Measurements from ENCODE around the gene GTF3C5. TPM values are rescaled to one million over a fixed set of nuclear protein-coding genes. Genes with fewer than 3 reads are reported as not detected.

Gene GTF3C5
- total RNA-seq, 1 donor: 29.7 TPM

GRCh38 chr9:133004091-133004998, 26.5 kb upstream of the GTF3C5 start:
- H3K9me3 ChIP-seq (ENCODE audit: low read depth, low read length): no peaks in the 10 kb centered on the region
- H3K27me3 ChIP-seq (ENCODE audit: insufficient read depth, low read length): no peaks in the 10 kb centered on the region
- peaks cover 16% of the 10 kb centered on the region for H3K4me1 ChIP-seq (ENCODE audit: insufficient read depth, low read length)
- H3K4me3 ChIP-seq (ENCODE audit: low read length): no peak overlapping the region

- Histone ChIP-seq H3K27me3 (ENCODE audit: insufficient read depth, low read length) (no peaks in the 10 kb centered on the region), H3K9me3 (ENCODE audit: low read depth, low read length) (no peaks in the 10 kb centered on the region), H3K4me3 (ENCODE audit: low read length) (no peak overlapping the region), H3K4me1 (ENCODE audit: insufficient read depth, low read length) (peaks cover 16% of the 10 kb centered on the region)
Observed at GRCh38 chr9:133004999-133005760, 25.6 kb upstream of the GTF3C5 start.

GRCh38 chr9:133005957-133006356, 24.8 kb upstream of the GTF3C5 start:
- H3K4me1 ChIP-seq (ENCODE audit: insufficient read depth, low read length): peaks cover 16% of the 10 kb centered on the region
- H3K4me3 ChIP-seq (ENCODE audit: low read length): no peak overlapping the region
- H3K9me3 ChIP-seq (ENCODE audit: low read depth, low read length): no peaks in the 10 kb centered on the region
- no peaks in the 10 kb centered on the region for H3K27me3 ChIP-seq (ENCODE audit: insufficient read depth, low read length)

GRCh38 chr9:133006731-133007352, 24.0 kb upstream of the GTF3C5 start:
- no peaks in the 10 kb centered on the region for H3K9me3 ChIP-seq (ENCODE audit: low read depth, low read length)
- H3K27me3 ChIP-seq (ENCODE audit: insufficient read depth, low read length): no peaks in the 10 kb centered on the region
- H3K4me1 ChIP-seq (ENCODE audit: insufficient read depth, low read length): peaks cover 16% of the 10 kb centered on the region
- no peak overlapping the region for H3K4me3 ChIP-seq (ENCODE audit: low read length)

- H3K27me3 ChIP-seq (ENCODE audit: insufficient read depth, low read length): no peaks in the 10 kb centered on the region
Observed at GRCh38 chr9:133008406-133008805, 22.4 kb upstream of the GTF3C5 start.

GRCh38 chr9:133008824-133009223, 22.0 kb upstream of the GTF3C5 start:
- Histone ChIP-seq H3K9me3 (ENCODE audit: low read depth, low read length) (no peaks in the 10 kb centered on the region), H3K4me1 (ENCODE audit: insufficient read depth, low read length) (peaks cover 14% of the 10 kb centered on the region), H3K27me3 (ENCODE audit: insufficient read depth, low read length) (no peaks in the 10 kb centered on the region), H3K4me3 (ENCODE audit: low read length) (no peak overlapping the region)

More at GRCh38 chr9:133008406-133008805, 22.4 kb upstream of the GTF3C5 start:
- Histone ChIP-seq H3K9me3 (ENCODE audit: low read depth, low read length) (no peaks in the 10 kb centered on the region), H3K4me1 (ENCODE audit: insufficient read depth, low read length) (peaks cover 16% of the 10 kb centered on the region), H3K4me3 (ENCODE audit: low read length) (no peak overlapping the region)

GRCh38 chr9:133009906-133010582, 20.8 kb upstream of the GTF3C5 start:
- Histone ChIP-seq H3K9me3 (ENCODE audit: low read depth, low read length) (no peaks in the 10 kb centered on the region), H3K4me3 (ENCODE audit: low read length) (no peak overlapping the region), H3K4me1 (ENCODE audit: insufficient read depth, low read length) (peaks cover 2% of the 10 kb centered on the region)

GRCh38 chr9:133014696-133015095, 16.1 kb upstream of the GTF3C5 start:
- H3K9me3 ChIP-seq (ENCODE audit: low read depth, low read length): no peaks in the 10 kb centered on the region
- no peaks in the 10 kb centered on the region for H3K27me3 ChIP-seq (ENCODE audit: insufficient read depth, low read length)
- no peak overlapping the region for H3K4me3 ChIP-seq (ENCODE audit: low read length)
- H3K4me1 ChIP-seq (ENCODE audit: insufficient read depth, low read length): no peaks in the 10 kb centered on the region

More at GRCh38 chr9:133009906-133010582, 20.8 kb upstream of the GTF3C5 start:
- no peaks in the 10 kb centered on the region for H3K27me3 ChIP-seq (ENCODE audit: insufficient read depth, low read length)

DNA sequence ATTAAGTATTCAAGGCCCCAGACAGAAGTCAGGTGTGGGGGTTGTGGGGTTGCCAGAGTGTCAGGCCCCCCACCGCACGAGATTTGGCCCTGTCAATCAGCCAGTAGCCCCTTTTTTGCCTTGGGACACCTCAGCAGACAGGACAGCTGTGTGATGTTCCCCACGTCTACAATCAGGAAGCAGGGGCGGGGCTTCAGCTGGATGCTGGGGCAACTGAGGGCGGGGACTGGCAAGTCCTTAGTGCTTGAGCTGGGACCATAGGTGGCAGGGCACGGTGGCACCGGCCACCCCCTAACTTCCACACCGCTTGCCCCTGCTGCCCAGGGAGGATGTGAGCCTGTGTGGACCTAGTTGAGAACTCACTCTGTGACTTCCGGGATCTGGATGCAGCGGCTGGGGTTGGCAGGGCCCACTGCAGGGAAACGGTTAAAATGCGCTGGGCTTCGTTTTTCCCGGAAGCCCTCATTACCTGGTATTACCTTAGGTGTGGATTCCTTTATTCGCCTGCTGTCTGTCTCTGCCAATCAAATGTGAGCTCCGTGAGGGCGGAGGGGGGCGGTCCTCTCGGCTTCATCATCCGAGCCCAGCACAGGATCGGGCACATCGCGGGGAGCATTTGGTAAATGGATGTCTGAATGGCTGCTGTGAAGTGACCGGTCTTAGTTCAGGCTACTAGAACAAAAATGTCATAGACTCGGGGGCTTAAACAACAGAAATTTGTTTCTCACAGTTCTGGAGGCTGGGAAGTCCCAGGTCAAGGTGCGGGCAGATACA, 7.5 kb upstream of the GTF3C5 start:
- Histone ChIP-seq H3K4me3 (ENCODE audit: low read length) (no peak overlapping the region), H3K9me3 (ENCODE audit: low read depth, low read length) (no peaks in the 10 kb centered on the region), H3K4me1 (ENCODE audit: insufficient read depth, low read length) (peaks cover 15% of the 10 kb centered on the region), H3K27me3 (ENCODE audit: insufficient read depth, low read length) (no peaks in the 10 kb centered on the region)

- peaks cover 29% of the 10 kb centered on the region for H3K4me1 ChIP-seq (ENCODE audit: insufficient read depth, low read length)
- H3K4me3 ChIP-seq (ENCODE audit: low read length): no peak overlapping the region
- H3K27me3 ChIP-seq (ENCODE audit: insufficient read depth, low read length): no peaks in the 10 kb centered on the region
- no peaks in the 10 kb centered on the region for H3K9me3 ChIP-seq (ENCODE audit: low read depth, low read length)
Observed at GRCh38 chr9:133026426-133026825, 4.4 kb upstream of the GTF3C5 start.

DNA sequence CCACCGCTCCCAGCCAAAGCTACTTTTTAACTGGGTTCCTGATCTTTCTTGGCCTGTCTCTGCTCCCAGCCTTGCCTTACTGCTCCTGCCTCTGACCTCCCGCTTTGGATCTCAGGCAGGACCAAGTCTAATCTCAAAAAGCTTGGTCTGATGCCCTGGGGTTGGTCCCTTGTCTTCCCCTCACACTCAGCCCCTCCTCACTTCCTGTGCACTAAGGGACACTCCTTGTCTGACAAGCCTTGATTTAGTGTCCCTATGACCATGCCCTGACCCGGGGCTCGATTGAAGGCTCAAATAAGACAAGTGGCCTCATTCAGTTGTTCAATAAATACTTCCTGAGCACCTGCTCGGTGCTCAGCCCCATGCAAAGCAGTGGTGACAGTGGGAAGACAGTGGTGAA, 3.7 kb upstream of the GTF3C5 start:
- Histone ChIP-seq H3K27me3 (ENCODE audit: insufficient read depth, low read length) (no peaks in the 10 kb centered on the region), H3K4me3 (ENCODE audit: low read length) (no peak overlapping the region), H3K9me3 (ENCODE audit: low read depth, low read length) (no peaks in the 10 kb centered on the region), H3K4me1 (ENCODE audit: insufficient read depth, low read length) (peaks cover 35% of the 10 kb centered on the region)

DNA sequence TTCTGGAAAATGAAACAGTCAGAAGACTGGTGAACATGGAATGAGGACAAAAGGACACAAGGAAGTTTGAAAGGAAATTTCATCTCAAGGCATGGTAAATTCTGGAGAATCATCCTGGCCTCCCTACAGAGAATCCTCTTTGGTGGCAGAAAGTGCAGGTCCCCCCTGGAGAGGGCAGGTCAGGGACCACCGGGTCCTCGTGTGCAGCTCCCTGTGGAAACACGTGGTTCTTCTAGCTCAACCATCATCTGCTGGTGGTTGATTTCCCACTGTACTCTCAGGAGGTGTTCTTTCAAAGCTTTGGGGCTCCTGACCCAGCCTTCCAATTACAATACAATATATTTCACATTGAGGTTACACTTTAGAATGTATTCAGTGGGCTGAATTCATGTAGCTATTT, 2.6 kb upstream of the GTF3C5 start:
- Histone ChIP-seq H3K4me3 (ENCODE audit: low read length) (no peak overlapping the region), H3K9me3 (ENCODE audit: low read depth, low read length) (no peaks in the 10 kb centered on the region)

GRCh38 chr9:133029994-133030316, 842 bp upstream of the GTF3C5 start:
- peak overlapping the region; percentile 90 for H3K4me3 ChIP-seq (ENCODE audit: low read length)
- no peaks in the 10 kb centered on the region for H3K27me3 ChIP-seq (ENCODE audit: insufficient read depth, low read length)
- peaks cover 33% of the 10 kb centered on the region for H3K4me1 ChIP-seq (ENCODE audit: insufficient read depth, low read length)
- no peaks in the 10 kb centered on the region for H3K9me3 ChIP-seq (ENCODE audit: low read depth, low read length)

More for the DNA sequence above, 2.6 kb upstream of the GTF3C5 start:
- Histone ChIP-seq H3K4me1 (ENCODE audit: insufficient read depth, low read length) (peaks cover 27% of the 10 kb centered on the region), H3K27me3 (ENCODE audit: insufficient read depth, low read length) (no peaks in the 10 kb centered on the region)

DNA sequence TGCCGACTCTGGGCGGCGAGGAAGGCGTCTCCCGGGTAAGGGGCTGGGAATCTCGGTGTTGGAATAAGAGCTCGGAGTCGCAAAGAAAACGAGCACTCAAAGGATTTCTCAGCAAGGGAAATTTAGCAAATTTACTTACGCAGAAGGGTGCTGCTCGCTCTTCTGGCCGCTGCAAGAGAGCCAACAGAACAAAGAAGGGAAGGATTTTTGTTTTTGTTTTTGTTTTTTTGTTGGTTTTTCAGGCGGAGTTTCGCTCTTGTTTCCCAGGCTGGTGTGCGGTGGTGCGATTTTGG, 279 bp downstream of the GTF3C5 start:
- H3K4me1 ChIP-seq (ENCODE audit: insufficient read depth, low read length): peaks cover 42% of the 10 kb centered on the region
- no peaks in the 10 kb centered on the region for H3K27me3 ChIP-seq (ENCODE audit: insufficient read depth, low read length)
- peak overlapping the region; percentile 90 for H3K4me3 ChIP-seq (ENCODE audit: low read length)
- no peaks in the 10 kb centered on the region for H3K9me3 ChIP-seq (ENCODE audit: low read depth, low read length)
